ENCODE results near the gene EGR4. TPM values are rescaled to one million over a fixed set of nuclear protein-coding genes. Genes with fewer than 3 reads are reported as not detected.

The EGR4 gene
- total and polyA plus RNA-seq, 2 experiments from 2014 or later: 0.23 TPM; not detected in 1

- peak overlapping the region; percentile 34 for H2AFZ ChIP-seq
- Mint-ChIP-seq H3K27ac (no peak overlapping the region), H3K4me3 (no peak overlapping the region), H3K36me3 (ENCODE audit: low read depth) (no peaks in the 10 kb centered on the region), H3K4me1 (peaks cover 7% of the 10 kb centered on the region; the same call in 2 of the 3 replicates), H3K27me3 (ENCODE audit: insufficient read depth, low read depth, poor library complexity) (no peaks in the 10 kb centered on the region), H3K9me3 (no peaks in the 10 kb centered on the region)
- H3F3A ChIP-seq (replicated peaks; ENCODE audit: low read depth): no peaks in the 10 kb centered on the region
- H3K9me2 ChIP-seq (ENCODE audit: insufficient read depth): no peaks in the 10 kb centered on the region
- H3K79me2 ChIP-seq (replicated peaks; ENCODE audit: insufficient read depth): no peaks in the 10 kb centered on the region
- H4K20me1 ChIP-seq (replicated peaks; ENCODE audit: insufficient read depth): no peaks in the 10 kb centered on the region
- no peak overlapping the region for H3K4me2 ChIP-seq
- no peak for TF ChIP-seq STAT1 (IDR thresholded peaks at IDR 0.05; ENCODE audit: unreplicated experiment)
- no peak for TF ChIP-seq EZH2 (IDR thresholded peaks at IDR 0.05; ENCODE audit: low read depth, unreplicated experiment)
- TF ChIP-seq EZH2phosphoT487 (IDR thresholded peaks at IDR 0.05; ENCODE audit: unreplicated experiment): no peak
- no peak for TF ChIP-seq ZNF114 (CRISPR knock-in tag; IDR thresholded peaks at IDR 0.05)
- TF ChIP-seq ZNF331 (CRISPR knock-in tag; IDR thresholded peaks at IDR 0.05; ENCODE audit: low read depth): no peak
- TF ChIP-seq ETS1 (IDR thresholded peaks at IDR 0.05): no peak
- no peak for TF ChIP-seq CREB1 (CRISPR knock-in tag; IDR thresholded peaks at IDR 0.05; ENCODE audit: low read depth)
- TF ChIP-seq JUNB (IDR thresholded peaks at IDR 0.05; ENCODE audit: unreplicated experiment): no peak
- TF ChIP-seq REST (IDR thresholded peaks at IDR 0.05; ENCODE audit: unreplicated experiment): no peak
- TF ChIP-seq CTCF (conservative IDR thresholded peaks at IDR 0.05; ENCODE audit: low read depth in 2 of 2): no peak
- no peak for TF ChIP-seq ZNF462 (CRISPR knock-in tag; IDR thresholded peaks at IDR 0.05)
- H3K27ac ChIP-seq (ENCODE audit: low read depth): no peak overlapping the region
- ATAC-seq (no peak), DNase-seq (ENCODE audit: low spot score) (no peak)
- H3K4me1 ChIP-seq (ENCODE audit: insufficient read depth): no peaks in the 10 kb centered on the region
- no peak overlapping the region for H3K4me3 ChIP-seq
- H3K36me3 ChIP-seq (ENCODE audit: insufficient read depth): no peaks in the 10 kb centered on the region
- H3K27me3 ChIP-seq (ENCODE audit: insufficient read depth): no peaks in the 10 kb centered on the region
These were observed 30.9 kb upstream of the EGR4 start for GRCh38 chr2:73324126-73324725.

Data from GM23338 (cell line).